GM19239 (cell line): ENCODE measurements around the gene MYL12A.

Source experiments
- DNase-seq: peaks from one replicate; pipeline ENCODE4 v3.0.0; 2011; ENCODE audit warnings: low spot score; ENCODE audit not compliant: insufficient read length
- FAIRE-seq: peaks from 2 replicates; lab custom pipeline; 2011; peaks lifted over from hg19 to GRCh38; lab: Jason Lieb, UNC

Gene MYL12A

GRCh38 chr18:3279201-3280185 is 31.9 kb downstream of the MYL12A start:
- DNase-seq = no peak
- no peak for FAIRE-seq

- FAIRE-seq = peak; percentile 64
- peak; percentile 25 for DNase-seq
Observed at GRCh38 chr18:3281456-3282400, 34.1 kb downstream of the MYL12A start.

DNA sequence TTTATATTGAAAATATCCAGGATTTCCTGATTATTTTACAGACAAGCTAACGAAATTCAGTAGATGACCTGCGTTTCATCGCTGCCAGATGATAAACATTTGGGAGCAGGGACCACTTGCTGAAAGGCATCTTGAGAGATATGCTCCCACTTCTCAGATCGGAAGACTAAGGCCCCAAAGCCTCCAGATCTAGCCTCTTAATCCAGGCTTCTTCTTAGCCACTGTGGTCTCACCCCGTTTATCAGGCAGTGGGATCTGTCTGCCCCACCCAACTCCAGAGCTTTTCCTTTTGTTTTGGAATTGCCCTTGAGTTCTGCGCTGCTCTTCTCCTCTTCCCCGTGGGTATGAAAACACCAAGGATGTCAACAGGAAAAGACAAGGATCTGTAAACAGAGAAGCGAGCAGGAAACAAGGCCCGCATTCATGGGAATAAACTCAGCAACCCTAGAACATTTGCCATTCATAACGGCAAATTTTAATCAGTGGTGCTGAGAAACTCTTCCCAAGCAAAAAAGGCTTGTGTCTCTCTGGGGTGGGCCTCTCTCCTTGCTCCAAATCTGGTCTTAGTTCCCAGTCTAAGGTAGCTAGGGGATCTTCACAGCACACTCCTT is 35.8 kb downstream of the MYL12A start:
- FAIRE-seq = no peak

GRCh38 chr18:3283908-3284307 is 36.3 kb downstream of the MYL12A start:
- DNase-seq = no peak
- FAIRE-seq = no peak

More for the DNA sequence above, 35.8 kb downstream of the MYL12A start:
- DNase-seq = no peak

DNA sequence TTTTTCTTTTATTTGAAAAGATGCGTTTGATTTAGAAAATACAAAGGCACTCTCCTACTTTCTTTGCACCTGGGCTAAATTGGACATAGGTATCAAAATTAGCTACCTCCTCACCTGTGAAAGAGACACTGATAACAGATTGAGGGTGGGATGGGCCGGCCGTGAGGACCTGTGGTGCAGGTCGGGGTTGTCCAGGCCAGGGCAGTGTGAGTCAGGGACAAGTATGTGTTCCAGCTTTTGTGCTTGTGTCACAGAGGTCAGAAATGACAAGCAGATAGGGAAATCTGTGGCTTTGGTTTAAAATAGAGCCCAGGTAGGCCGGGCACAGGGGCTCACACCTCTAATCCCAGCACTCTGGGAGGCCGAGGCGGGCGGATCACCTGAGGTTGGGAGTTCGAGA is 36.9 kb downstream of the MYL12A start:
- FAIRE-seq (no peak), DNase-seq (no peak)

DNA sequence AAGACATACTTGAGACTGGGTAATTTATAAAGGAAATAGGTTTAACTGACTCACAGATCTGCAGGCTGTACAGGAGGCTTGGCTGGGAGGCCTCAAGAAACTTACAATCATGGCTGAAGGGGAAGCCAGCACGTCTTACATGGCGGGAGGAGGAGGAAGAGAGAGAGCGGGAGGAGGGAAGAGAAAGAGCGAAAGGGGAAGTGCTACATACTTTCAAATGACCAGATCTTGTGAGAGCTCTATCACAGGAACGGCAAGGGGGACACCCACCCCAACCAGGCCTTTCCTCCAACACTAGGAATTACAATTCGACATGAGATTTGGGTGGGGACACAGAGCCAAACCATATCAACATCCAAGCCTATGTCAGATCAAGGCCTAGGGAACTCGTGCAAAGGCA is 38.6 kb downstream of the MYL12A start:
- DNase-seq (no peak), FAIRE-seq (no peak)

- FAIRE-seq = no peak
Observed at GRCh38 chr18:3293196-3293951, 45.8 kb downstream of the MYL12A start.

GRCh38 chr18:3294435-3295080 is 47.0 kb downstream of the MYL12A start:
- DNase-seq = no peak

More at GRCh38 chr18:3293196-3293951, 45.8 kb downstream of the MYL12A start:
- DNase-seq = no peak

DNA sequence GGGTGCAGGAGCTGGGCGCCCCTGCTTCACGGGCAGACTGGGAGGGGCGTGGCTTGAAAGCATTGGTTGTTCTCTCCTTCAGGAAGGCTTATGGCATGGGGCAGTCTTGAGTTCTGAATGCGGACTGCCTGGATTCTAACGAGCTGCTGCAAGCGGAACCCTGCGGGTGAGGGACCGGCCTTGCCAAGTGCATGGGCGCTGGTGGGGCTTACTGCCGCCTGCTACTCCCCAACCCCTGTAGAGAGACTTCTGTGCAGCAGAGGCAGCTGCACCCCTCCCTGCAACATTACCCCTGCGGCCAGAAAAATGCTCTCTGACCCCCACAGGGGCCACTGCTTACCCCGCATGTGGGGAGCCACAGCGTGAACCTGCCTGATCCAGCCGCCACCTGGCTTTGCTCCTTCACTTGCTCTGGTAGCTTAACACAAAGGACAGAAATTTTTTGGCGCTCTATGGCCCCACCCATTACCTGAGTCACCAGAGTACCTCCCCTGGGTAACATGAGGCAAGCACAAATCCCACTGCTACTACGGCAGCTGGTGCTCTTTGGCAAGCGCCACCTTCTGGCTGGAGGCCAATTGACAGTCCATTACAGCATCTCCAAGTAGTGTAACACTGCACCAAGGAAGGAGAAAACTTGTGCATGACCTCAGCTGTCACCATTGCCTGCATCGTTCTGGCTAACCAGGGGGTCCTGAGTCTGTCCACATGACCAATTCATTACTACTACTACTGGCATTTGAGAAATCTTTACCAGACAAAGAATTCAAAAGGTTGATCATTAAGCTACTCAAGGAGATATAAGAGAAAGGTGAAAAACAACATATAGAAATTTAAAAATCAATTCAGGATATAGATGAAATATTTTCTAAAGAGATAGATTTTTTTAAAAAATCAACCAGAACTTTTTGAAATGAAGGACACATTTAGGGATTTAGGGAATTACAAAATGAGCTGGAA is 49.7 kb downstream of the MYL12A start:
- peak; percentile 93 for FAIRE-seq
- peak; percentile 51 for DNase-seq

More at GRCh38 chr18:3294435-3295080, 47.0 kb downstream of the MYL12A start:
- FAIRE-seq = no peak

GRCh38 chr18:3304832-3305231 is 57.2 kb downstream of the MYL12A start:
- DNase-seq (no peak), FAIRE-seq (no peak)

GRCh38 chr18:3305354-3305762 is 57.8 kb downstream of the MYL12A start:
- DNase-seq = no peak
- no peak for FAIRE-seq
